ENCODE results near the gene HDAC9.

- TF ChIP-seq TAF1 (IDR thresholded peaks at IDR 0.05; ENCODE audit: borderline replicate concordance, low read depth, low read length) (no peak), POLR2A (IDR thresholded peaks at IDR 0.05; ENCODE audit: low read depth, low read length) (no peak), POLR2AphosphoS5 (IDR thresholded peaks at IDR 0.05; ENCODE audit: low read depth, low read length) (no peak)
Measured at GRCh38 chr7:19024261-19024660, 528.7 kb downstream of the HDAC9 start.

Data from GM12892 (cell line).